NCI-H1417 treated with DMSO at 0.1 percent for 48 hours (cell line): ENCODE data around the gene LDLRAD4.
"Not testable (repeated sequence)": the region's sequence is repeated elsewhere in the genome, so short reads cannot be mapped to it uniquely, and the experiment has no call there.

Experiments used
- DNase-seq: peaks from one replicate; lab custom pipeline; 2025; lab: John Stamatoyannopoulos, UW

Gene LDLRAD4

GRCh38 chr18:13676471-13676870, 457.9 kb downstream of the LDLRAD4 start:
- no peak for DNase-seq

GRCh38 chr18:13677350-13677749, 458.8 kb downstream of the LDLRAD4 start:
- not testable (repeated sequence) for DNase-seq

- DNase-seq, result no peak
Measured at GRCh38 chr18:13680612-13681011, 462.1 kb downstream of the LDLRAD4 start.

- DNase-seq, result no peak
Measured at GRCh38 chr18:13681701-13682100, 463.1 kb downstream of the LDLRAD4 start.

- DNase-seq, result no peak
Measured at GRCh38 chr18:13684546-13684945, 466.0 kb downstream of the LDLRAD4 start.

GRCh38 chr18:13688191-13689136, 469.9 kb downstream of the LDLRAD4 start:
- no peak for DNase-seq

- not testable (repeated sequence) for DNase-seq
Measured at GRCh38 chr18:13690060-13690459, 471.5 kb downstream of the LDLRAD4 start.

- DNase-seq, result not testable (repeated sequence)
Measured at GRCh38 chr18:13695337-13695736, 476.8 kb downstream of the LDLRAD4 start.

GRCh38 chr18:13696961-13697360, 478.4 kb downstream of the LDLRAD4 start:
- DNase-seq, result no peak

- DNase-seq, result no peak
Measured at GRCh38 chr18:13700153-13700552, 481.6 kb downstream of the LDLRAD4 start.
